Stimulated activated CD8-positive, alpha-beta memory T cell treated with anti-CD3 and anti-CD28 coated beads, Interleukin-12 subunit alpha, Interleukin-12 subunit beta, amount 100 ng/mL, for 4 hours (primary cell): ENCODE results near the gene TVP23A.
"Not testable (repeated sequence)": the region's sequence is repeated elsewhere in the genome, so short reads cannot be mapped to it uniquely, and the experiment has no call there.

Experiments
- DNase-seq: peaks from one replicate; pipeline ENCODE4 v3.0.0-alpha.2; 2020; ENCODE audit warnings: low read depth

The TVP23A gene

GRCh38 chr16:10799736-10800135 lies 18.9 kb downstream of the TVP23A start:
- no peak for DNase-seq

GRCh38 chr16:10791048-10791447 lies 27.5 kb downstream of the TVP23A start:
- DNase-seq: no peak

GRCh38 chr16:10788630-10789029 lies 30.0 kb downstream of the TVP23A start:
- DNase-seq: not testable (repeated sequence)

GRCh38 chr16:10787304-10787703 lies 31.3 kb downstream of the TVP23A start:
- DNase-seq: no peak

GRCh38 chr16:10782628-10783027 lies 36.0 kb downstream of the TVP23A start:
- no peak for DNase-seq

- DNase-seq: no peak
Measured at GRCh38 chr16:10780628-10781027, 38.0 kb downstream of the TVP23A start.

GRCh38 chr16:10779908-10780307 lies 38.7 kb downstream of the TVP23A start:
- not testable (repeated sequence) for DNase-seq

GRCh38 chr16:10777356-10777755 lies 41.2 kb downstream of the TVP23A start:
- no peak for DNase-seq

- not testable (repeated sequence) for DNase-seq
Measured at GRCh38 chr16:10776923-10777322, 41.7 kb downstream of the TVP23A start.

GRCh38 chr16:10776280-10776679 lies 42.3 kb downstream of the TVP23A start:
- no peak for DNase-seq

- no peak for DNase-seq
Measured at GRCh38 chr16:10770907-10771306, 47.7 kb downstream of the TVP23A start.

GRCh38 chr16:10769381-10769780 lies 49.2 kb downstream of the TVP23A start:
- no peak for DNase-seq

- DNase-seq: no peak
Measured at GRCh38 chr16:10767127-10767526, 51.5 kb downstream of the TVP23A start.

- peak; percentile 13 for DNase-seq
Measured at GRCh38 chr16:10765772-10766171, 52.8 kb downstream of the TVP23A start.

GRCh38 chr16:10763456-10763855 lies 55.1 kb downstream of the TVP23A start:
- DNase-seq: no peak

GRCh38 chr16:10762336-10763016 lies 56.1 kb downstream of the TVP23A start:
- DNase-seq: no peak

- no peak for DNase-seq
Measured at GRCh38 chr16:10761373-10761772, 57.2 kb downstream of the TVP23A start.

- no peak for DNase-seq
Measured at GRCh38 chr16:10760858-10761257, 57.7 kb downstream of the TVP23A start.

- DNase-seq: no peak
Measured at GRCh38 chr16:10756574-10756973, 62.0 kb downstream of the TVP23A start.

- DNase-seq: no peak
Measured at GRCh38 chr16:10754941-10755340, 63.7 kb downstream of the TVP23A start.

- no peak for DNase-seq
Measured at GRCh38 chr16:10753670-10754069, 64.9 kb downstream of the TVP23A start.

- DNase-seq: no peak
Measured at GRCh38 chr16:10752843-10753523, 65.6 kb downstream of the TVP23A start.

- DNase-seq: no peak
Measured at GRCh38 chr16:10751291-10751697, 67.3 kb downstream of the TVP23A start.

- DNase-seq: no peak
Measured at GRCh38 chr16:10750793-10751192, 67.8 kb downstream of the TVP23A start.
